NCI-H146 treated with DMSO at 0.1 percent for 48 hours (cell line): Measurements from ENCODE around the gene ITGA1.
"Not testable (repeated sequence)": the region's sequence is repeated elsewhere in the genome, so short reads cannot be mapped to it uniquely, and the experiment has no call there.

Experiments used
- DNase-seq: peaks from one replicate; lab custom pipeline; 2025; ENCODE audit not compliant: unreplicated experiment; lab: John Stamatoyannopoulos, UW

ITGA1 gene

DNA sequence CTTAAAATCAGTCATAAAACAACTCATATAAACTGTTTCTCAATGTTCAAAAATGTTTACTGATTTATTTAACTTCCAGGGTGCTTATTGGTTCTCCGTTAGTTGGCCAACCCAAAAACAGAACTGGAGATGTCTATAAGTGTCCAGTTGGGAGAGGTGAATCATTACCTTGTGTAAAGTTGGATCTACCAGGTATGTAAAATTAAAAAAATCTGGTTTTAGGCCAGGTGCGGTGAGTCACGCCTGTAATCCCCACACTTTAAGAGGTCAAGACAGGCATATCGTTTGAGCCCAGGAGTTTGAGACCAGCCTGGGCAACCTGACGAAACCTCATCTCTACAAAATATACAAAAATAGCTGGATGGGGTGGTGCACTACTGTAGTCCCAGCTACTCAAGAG, 73.7 kb downstream of the ITGA1 start:
- DNase-seq = no peak

DNA sequence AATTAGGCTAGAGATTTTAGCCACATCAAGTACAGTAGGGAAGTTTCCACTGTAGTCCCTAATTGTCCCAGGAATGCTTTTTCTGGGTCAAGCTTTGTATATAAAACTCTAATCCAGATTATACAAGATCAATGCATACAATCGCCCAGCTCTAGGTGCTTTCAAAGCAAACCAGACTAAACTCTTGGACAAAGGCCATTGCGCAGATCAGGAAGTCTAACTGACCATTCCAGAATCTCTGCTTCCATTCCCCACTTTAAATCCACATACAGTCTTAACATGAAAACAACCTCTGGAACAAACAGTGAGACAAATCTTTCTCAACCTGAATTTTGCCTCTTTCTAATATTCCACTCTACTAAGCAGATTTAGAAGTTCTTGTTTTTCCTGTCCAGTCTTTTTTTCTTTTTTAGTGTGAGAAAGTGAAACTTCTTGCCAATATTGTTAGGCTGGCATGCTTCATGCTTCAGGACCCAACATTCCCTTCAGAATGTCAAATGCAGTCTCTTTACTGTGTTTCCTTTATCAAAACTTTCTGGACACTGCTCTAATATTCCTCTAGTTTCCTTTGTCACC, 76.1 kb downstream of the ITGA1 start:
- no peak for DNase-seq

DNA sequence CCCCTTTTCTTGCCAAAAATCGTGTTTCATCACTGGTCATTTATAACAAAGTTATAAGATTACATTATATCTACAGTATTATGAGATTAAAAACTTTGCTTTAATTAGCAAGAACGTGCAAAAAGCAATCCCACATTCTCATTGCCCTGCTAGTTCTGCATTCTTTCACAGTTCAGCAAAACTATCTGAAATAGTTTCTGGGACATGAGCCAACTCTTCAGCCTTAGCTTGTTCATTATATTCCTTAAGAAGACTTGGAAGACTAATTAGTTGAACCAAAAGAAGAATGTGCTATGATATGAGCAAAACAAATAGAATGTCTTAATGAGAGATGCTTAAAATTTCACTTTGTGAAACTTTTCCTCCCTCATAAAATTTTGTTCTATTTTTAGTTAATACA, 76.7 kb downstream of the ITGA1 start:
- DNase-seq = no peak

DNA sequence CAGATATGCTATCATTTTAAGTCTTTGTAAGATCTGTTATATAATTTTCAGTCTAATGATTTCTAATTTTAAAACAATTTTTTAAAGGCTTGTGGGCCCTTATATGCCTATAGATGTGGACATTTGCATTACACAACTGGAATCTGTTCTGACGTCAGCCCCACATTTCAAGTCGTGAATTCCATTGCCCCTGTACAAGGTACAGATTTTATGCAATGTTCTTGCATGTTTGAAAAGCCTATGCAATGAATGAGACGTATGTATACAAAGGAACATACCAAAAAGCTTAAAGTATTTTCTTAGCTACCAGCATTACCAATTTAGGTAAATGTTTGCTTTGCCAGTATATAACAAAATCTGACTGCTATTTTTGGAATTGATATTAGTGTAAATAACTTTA, 77.2 kb downstream of the ITGA1 start:
- DNase-seq = no peak

DNA sequence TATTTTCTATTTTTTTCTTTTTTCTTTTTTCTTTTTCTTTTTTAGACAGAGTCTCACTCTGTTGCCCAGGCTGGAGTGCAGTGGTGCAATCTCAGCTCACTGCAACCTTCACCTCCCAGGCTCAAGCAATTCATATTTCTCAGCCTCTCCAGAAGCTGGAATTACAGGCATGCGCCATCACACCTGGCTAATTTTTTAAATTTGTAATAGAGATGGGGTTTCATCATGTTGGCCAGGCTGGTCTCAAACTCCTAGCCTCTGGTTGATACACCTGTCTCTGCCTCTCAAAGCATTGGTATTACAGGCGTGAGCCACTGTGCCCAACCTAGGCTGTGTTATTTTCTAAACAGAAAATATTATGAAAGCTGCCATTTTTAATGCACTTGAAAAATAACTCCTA, 78.3 kb downstream of the ITGA1 start:
- DNase-seq = not testable (repeated sequence)

DNA sequence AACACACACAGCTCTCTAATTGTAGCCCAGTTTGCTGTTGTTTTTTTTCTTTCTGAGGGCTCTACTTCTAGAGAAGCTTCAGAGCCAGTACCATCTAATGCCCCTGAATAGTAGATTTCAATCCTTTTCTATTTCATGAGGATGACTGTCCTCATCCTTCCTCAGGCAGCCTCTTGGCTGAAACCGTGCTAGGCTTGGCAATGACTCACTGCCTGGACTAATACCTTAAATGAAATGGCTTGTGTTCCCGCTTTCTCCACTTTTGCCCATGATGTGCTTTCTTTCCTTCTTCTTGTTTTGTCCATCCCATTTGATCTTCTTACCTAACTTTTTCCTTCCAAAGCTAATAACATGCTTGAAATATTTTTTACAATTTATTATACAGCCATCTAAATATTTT, 80.1 kb downstream of the ITGA1 start:
- DNase-seq = no peak

DNA sequence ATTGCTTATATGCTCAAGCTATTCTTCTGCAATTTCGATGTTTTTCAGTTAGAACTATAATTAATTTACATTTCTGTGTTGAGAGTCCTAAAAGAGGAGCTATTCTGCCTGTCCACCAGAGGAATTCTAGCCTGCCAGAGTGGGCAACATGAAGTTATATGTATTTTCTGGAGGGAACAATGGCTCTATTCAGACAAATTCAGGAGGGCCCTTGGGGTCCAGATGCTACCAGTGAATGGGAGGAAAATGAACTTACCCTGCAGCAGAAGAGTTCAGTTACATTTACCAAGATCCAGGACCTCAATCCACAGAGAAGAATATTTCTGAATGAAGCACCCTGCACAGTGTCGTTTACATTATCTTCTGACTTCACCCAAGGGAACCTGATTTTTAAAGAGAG, 80.7 kb downstream of the ITGA1 start:
- DNase-seq = no peak

DNA sequence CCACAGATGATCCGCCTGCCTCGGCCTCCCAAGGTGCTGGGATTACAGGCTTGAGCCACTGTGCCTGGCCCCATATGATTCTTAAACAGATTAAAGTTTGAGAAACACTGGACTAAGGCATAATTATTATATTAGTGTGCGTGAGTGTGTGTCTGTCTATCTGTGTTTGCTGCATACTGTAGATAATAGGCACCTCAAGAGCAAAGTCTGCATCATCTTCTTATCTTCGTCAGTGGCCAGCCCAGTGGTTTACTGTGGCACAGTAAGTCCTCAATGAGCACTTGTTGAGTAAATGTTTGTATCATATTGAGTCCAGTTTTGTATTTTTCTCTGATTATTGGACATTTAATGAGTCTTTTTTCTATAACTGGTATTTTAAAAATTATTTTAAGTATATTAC, 81.7 kb downstream of the ITGA1 start:
- DNase-seq = no peak

DNA sequence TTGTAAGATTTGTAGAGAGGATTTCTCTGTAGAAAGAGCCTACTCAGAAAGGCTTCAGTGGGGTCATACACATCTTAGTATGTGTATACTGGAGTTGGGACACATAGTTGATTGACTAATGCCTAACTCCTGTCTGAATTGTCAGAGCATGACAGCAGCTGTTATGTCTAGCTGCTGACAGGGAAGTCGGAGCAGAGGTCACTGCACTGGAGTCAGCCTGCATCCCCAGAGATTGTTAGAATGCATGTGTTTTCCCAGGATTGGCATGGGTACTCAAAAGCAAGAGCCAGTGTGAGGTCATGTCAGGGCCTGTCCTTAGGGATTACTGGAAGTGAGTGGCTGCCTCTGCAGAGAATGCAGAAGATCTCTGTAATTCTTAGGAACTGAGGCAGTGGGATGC, 82.7 kb downstream of the ITGA1 start:
- no peak for DNase-seq

DNA sequence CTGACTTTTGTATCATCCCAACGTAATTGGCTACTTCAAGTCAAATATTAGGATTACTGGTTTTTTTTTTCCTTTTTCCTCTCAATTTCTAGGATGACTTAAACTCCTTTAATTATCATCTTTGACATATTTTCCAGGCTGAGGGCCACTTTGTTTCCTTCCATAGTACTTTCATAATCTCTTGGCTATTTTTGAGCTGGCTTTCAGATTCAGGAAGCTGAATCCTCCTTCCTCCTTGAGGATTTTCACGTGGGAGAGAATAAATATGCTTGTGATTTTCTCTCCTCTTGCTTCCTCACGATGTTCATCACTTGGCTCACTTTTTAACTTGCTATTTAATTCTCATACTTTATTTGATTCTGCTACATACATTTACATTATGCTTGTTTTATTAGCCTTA, 88.1 kb downstream of the ITGA1 start:
- no peak for DNase-seq

DNA sequence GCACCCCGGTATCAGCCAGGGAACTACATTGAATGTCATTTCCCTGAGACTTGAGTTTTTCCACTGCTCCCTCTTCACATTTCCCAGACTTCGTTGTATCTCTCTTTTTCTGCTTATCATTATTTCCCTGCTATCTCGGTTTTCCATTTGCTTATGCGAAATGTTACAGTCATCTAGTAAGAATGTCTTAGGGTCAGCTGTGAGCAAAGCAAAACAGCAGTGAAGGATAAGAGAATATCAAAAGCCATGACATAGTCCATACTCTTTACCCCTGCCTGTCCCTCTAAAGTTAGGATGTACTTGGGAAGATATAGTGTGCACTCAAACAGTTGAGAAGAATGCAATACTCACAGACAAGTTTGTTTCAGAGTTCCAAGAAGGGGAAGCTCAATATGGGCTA, 88.7 kb downstream of the ITGA1 start:
- no peak for DNase-seq

DNA sequence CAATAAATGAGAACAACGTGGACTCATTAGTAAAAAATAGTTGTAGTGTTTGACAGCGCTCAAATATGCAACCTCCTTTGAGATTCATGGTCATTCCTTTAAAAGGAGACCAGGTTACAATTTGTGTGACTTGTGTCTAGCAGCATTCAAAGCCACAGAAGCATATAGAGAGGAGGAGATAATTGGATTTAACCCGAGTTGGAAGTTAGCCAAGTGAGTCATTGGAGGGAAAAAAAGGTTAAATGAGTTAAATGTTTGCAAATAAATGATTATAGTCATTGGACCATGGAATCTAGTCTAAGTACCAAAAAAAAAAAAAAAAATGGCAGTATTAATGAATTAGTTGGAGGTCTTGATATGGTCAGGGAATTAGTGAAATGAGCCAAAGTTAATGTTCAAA, 90.9 kb downstream of the ITGA1 start:
- DNase-seq = peak; percentile 63

DNA sequence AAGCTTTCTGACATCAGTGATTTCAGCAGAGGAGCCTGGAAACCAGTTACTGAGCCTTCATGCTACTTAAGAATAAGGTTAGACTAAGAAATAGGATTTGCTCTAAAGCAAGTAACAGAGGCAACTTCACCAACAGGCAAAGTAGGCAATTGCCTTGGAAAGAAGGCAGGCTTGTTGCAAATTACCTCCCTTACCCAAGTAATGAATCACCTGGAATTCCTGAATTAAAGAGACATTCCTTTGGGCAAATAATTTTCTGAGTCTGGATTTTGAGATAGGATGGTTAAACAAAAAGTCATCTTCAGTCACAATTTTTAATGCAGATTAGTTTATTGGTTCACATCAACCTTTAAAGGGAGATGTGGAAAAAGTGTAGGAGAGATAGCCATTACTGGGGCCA, 92.8 kb downstream of the ITGA1 start:
- no peak for DNase-seq

DNA sequence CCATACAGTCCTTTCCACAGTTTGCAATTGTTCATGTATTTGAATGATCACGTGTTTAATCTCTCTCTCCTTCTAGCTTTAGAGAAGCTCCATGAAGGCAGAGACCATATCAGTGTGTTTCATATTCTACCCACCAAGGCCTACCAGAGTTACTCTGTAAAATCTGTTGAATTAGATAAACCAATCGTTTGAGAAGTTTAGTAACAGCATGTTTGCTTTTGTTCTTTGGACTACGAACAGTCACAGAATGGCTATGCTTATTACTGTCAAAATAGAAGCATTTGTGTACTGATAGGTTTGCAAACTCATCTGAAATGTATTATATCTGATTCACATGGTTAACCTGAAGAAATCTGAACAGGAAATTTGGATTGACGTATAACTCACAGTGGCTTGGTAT, 93.8 kb downstream of the ITGA1 start:
- no peak for DNase-seq

DNA sequence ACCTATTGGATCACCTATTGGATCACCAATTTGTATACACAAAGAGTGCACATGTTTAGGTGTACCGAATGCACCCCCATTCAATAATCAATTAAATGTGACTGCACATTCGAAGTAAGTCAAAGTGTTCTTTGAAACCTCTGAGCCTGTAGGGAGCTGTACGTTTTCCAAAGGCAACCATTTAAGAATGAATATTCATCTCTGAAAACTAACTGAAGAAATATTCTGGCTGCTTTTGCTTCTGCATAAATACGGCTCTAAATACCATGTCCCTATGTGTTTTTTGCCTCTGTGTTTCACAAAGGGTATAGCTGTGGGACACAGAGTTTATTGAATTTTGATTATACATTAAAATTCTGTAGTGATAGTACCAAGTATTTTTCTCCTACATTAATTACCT, 95.4 kb downstream of the ITGA1 start:
- no peak for DNase-seq

DNA sequence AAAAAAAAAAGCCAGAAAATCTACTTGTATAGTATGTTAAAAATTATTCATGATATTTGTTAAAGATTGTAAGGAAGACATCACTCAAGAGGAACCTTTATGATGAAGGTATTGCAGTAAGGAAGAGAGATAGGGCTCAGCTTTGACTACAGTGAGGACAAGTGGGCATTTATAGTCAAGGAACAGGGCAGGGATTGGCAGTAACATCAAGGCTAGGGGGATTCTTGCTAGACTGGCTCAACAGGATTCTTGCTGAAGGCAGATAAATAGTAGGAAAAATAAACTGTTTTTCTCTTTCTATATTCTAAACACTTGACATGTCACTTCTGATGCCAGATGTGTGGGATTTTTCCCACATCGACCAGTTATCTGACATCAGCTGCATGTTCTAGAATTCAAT, 96.7 kb downstream of the ITGA1 start:
- DNase-seq = no peak

DNA sequence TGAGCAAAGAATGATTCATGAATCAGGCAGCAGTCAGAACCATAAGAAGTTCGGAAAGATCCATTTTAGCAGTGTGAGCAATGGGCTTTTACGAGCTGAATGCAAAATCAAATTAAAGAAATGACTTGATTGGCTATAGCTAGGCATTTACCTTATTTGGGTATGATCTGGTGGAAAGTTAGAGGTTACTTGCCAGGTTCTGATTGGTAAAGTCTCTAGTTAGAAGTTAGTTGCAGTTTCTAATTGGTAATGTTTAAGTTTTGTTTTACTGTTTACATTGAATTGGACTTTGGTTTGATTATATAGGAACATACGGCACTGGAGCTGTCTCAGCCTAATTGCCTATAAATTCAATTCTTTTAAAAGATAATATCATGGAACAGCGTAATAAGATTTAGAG, 97.9 kb downstream of the ITGA1 start:
- no peak for DNase-seq

DNA sequence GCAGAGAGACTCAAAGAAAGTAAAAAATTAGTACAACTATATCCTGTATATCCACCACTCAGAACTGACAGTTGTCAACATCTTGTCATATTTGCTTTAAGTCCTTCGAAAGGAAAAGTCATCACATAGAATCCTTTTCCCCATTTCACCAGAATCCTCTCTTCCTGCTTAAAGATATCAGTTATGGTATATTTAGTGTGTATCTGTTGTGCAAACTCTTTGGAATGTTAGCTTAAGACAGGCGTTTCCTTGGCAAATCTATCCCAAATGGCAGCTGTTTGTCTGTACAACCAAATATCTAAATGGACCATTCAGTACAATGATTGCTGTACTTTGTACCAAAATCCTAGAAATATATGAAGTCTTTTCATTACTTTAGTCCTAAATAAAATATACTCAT, 98.5 kb downstream of the ITGA1 start:
- DNase-seq = no peak

DNA sequence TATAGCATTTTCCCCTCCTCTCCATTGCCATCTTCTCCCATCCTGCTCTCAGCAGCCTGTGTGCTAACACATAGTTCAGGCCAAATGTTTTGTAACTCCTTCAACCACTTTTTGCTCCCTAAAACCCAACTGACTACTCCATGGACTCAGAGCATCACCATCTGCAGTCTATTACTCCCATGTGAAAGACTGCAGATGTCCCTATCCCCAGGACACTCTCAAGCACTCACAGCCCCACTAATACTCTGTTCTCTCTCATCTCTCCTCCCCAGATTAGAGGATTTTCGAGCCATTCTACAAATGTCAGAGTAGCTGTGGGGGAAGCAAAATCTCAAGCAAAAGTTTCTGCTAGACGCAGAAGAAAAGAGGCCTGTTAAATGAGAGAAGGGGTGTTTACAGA, 99.3 kb downstream of the ITGA1 start:
- DNase-seq = no peak

DNA sequence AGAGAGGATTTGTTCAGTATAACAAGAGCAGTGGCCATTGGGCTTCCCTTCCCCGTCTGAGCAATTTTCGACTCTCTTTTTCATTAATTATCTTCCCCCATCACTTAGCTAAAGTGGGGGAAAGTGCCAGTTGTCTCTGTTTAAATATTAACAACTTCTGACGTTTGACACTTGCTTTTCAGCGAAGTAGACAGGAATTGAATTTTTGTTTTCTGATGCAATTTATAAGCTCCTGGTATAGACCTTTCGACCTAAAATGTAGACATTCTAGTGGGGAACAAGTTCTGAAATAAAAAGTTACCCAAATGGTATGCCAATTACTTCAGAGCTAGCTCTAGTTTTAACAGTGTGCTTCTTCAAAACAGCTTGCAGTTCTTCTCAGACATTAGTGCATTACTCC, 100.6 kb downstream of the ITGA1 start:
- no peak for DNase-seq

DNA sequence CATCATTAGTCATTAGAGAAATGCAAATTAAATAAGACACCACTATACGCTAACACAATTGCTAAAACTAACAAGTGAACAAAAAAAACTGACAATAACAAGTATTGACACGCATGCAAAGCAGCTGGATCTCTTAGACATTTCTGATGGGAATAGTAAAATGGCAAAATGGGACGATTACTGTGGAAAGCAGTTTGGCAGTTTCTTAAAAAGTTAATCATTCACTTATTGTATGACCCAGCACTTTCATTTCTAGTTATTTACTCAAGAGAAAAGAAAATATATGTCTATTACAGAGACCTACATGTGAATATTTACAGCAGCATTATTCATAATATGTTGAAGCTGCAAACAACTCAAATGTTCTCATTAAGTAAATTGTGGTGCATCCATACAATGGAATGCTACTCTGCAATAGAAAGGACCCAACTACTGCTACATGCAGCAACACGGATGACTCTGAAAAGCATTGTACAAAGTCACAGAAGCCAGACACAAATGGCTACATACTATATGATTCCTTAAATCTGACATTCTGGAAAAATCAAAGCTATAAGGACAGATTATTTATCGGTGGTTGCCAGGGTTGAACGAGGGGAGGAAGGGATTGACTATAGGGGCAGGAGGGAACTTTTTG, 104.6 kb downstream of the ITGA1 start:
- no peak for DNase-seq

DNA sequence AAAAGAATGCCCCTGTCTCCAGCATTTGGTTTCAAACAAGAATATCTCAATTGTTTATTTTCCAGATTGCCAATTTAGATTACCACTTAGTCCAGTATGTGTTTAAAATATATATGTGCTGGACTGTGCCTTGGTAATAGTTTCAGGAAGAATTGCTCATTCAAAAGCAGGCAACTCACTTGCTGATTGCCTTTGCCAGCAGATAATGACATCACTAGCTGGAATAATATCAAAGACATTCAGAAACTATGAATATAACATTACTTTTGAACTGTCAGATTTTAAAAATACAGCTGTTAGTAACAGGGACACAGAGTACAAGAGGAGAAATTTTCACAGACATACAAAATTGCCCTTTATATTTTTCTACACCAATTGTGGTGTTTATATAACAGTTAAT, 105.4 kb downstream of the ITGA1 start:
- DNase-seq = no peak

DNA sequence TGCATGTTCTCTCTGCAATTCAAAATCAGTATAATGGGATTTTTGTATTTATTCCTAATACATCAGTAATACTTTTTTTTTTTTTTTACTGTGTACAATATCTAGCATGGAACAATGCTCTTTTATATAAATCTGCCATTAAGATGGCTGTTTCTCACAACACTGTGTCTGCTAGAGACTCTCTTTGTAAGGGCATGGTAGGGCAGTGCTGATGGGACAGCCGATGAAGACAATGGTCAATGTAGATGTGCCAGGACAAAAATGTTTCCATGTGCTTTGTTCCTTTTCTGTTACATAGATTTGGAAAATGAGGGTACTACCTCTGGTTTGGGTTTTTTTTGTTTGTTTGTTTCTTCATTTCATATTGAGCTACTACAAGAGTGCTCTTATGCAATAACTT, 106.1 kb downstream of the ITGA1 start:
- DNase-seq = no peak
